8988T (cell line): ENCODE measurements around the gene TCIRG1.

Experiments used
- DNase-seq: peaks from one replicate; pipeline ENCODE4 v3.0.0; 2011

TCIRG1 gene

GRCh38 chr11:68038226-68038717, 553 bp upstream of the TCIRG1 start:
- DNase-seq, result no peak

GRCh38 chr11:68039526-68040086, 781 bp downstream of the TCIRG1 start:
- DNase-seq, result peak; percentile 75

DNA sequence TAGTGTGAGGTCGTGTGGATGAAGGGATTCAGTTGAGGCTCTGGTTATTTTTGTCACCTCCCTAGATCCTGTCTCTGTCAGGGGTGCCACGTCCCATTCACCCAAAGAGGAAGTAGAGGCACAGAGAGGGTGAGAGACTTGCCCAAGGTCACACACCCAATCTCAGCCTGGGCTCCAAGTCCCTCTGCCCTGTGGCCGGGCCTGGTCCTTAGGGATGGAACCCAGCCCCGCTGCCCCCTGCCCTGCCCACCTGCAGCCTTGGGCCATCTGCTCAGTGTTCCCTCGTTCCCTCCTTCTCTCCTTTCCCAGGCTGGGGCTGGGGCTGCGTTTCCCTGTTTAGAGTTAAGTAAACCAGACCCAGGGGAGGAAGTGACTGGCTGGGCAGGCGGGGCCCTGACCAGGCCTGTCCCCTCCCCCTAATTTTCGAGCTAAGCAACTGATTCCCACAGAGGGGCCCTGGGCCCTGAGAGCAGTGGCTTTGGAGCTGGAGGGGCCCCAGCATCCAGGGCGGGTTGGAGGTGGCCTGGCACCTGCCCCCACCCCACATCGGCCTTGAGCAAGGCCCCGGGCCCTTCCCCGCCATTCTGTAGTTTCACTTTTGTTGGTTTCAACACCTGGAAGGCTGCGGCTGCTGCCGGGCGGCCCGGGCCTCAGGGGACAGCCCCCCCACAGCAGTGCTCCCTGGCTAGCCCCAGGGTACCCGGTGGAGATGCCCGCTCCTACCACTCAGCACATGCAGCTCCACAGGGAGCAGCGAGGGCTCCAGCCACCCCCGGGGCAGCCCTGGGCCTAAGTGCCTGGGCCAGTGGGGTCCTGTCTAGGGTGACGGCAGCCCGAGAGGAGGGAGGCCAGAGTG, 1.5 kb downstream of the TCIRG1 start:
- peak; percentile 95 for DNase-seq

DNA sequence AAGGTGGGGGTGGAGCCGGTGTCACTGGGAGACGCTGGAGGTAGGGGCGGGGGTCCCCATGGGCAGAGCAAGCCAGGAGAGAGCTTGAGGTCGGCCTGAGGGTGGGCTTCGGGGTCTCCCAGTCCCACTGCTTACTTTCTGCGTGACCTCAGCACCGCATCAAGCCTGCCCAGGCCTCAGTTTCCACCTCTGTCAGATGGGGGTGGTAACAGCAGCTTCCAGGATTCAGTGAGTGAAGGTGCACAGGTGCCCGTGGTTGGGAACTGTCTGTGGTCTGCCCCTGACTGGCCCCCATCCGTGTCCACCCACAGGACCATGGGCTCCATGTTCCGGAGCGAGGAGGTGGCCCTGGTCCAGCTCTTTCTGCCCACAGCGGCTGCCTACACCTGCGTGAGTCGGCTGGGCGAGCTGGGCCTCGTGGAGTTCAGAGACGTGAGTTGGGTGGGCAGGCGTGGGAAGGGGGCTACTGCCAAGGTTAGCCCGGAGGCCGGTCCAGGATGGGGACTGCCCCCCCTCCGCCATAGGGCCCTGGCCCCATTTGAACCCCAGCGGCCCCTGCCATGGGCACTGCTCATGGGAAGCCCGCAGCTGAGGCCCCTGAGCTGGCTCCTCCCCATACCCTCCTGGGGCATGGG, 2.2 kb downstream of the TCIRG1 start:
- DNase-seq, result peak; percentile 58

- no peak for DNase-seq
These were observed 2.9 kb downstream of the TCIRG1 start for GRCh38 chr11:68041617-68042218.

GRCh38 chr11:68042219-68043028, 3.6 kb downstream of the TCIRG1 start:
- DNase-seq, result no peak

DNA sequence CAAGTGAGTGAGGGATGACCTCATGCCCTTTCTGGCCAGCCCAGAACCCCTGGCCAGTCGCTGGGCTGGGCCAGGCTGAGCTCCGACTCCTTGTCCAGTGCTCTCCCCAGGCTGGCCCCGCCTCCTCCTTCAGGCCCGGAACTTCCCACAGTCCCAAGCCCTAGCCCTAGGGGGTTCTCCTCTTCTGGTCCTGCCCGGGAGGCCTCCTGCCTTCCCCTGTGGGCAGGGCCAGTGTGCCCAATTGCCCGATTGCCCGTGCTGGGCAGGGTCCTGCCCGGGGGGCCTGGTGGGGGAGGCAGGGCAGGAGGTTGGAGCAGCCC, 4.2 kb downstream of the TCIRG1 start:
- DNase-seq, result no peak

- peak; percentile 36 for DNase-seq
These were observed 4.7 kb downstream of the TCIRG1 start for GRCh38 chr11:68043349-68044144.

DNA sequence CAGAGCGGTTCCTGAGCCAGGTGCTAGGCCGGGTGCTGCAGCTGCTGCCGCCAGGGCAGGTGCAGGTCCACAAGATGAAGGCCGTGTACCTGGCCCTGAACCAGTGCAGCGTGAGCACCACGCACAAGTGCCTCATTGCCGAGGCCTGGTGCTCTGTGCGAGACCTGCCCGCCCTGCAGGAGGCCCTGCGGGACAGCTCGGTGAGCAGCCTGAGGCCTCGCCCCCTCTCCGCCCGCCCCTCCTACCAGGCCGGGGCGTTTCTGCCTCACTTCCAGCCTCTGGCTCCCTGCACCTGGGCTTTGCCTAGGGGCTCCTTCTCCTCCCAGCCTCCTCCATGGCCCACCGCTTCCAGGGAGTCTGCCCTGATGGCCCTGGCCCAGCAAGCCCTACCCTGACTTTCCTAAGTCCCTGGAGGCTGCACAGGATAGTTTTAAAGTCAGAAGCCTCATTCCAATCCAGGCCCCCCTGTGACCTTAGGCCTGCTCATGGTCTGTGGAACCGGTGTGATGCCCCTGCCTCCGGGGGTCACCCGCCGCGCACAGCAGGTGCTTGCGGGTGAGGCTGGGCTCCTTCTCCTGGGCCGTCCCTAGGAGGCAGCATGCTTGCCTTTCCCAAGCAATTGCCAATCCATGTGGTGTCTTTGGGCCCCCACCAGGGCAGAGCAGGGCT, 5.5 kb downstream of the TCIRG1 start:
- DNase-seq, result peak; percentile 67

DNA sequence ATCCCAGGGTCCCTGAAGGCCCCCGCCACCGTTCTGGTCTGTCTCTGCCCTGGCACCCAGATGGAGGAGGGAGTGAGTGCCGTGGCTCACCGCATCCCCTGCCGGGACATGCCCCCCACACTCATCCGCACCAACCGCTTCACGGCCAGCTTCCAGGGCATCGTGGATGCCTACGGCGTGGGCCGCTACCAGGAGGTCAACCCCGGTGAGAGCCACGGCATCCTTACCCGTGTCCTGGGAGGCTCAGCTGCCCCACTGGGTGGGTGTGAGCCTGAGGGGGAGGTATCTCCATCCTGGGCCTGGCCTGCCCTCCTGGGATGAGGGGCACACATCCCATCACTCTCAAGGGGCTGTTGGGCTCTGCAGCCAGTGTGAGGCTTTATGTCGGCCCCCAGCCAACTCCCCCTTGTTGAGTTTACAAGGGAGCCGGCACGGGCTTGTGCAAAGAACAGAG, 6.1 kb downstream of the TCIRG1 start:
- DNase-seq, result no peak

GRCh38 chr11:68047437-68048290, 8.8 kb downstream of the TCIRG1 start:
- DNase-seq, result no peak

DNA sequence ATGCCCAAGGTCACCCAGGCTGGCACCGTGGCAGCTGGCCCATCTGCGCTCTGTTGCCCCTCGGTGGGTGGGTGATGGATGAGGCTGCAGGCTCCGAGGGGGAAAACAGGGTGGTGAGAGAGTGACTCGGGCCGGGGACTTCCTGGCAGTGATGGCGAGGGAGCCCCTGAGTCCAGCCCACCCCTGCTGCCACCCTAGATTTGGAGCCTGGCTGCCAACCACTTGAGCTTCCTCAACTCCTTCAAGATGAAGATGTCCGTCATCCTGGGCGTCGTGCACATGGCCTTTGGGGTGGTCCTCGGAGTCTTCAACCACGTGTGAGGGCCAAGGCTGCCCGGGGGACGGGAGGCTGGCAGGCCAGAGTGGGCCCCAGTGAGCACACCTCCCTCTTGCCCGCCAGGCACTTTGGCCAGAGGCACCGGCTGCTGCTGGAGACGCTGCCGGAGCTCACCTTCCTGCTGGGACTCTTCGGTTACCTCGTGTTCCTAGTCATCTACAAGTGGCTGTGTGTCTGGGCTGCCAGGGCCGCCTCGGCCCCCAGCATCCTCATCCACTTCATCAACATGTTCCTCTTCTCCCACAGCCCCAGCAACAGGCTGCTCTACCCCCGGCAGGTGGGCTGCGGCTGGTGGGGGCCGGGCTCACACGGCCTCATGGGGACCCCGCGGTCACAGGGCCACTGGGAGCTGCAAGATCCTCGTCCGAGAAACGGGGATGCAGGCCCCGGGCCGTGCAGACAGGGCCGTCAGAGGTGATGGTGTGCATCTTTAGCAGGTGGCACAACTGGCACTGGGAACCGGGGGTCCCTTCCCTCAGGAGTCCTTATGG, 10.1 kb downstream of the TCIRG1 start:
- DNase-seq, result no peak

- peak; percentile 45 for DNase-seq
These were observed 10.9 kb downstream of the TCIRG1 start for GRCh38 chr11:68049509-68050370.

GRCh38 chr11:68050371-68050841, 11.6 kb downstream of the TCIRG1 start:
- no peak for DNase-seq

DNA sequence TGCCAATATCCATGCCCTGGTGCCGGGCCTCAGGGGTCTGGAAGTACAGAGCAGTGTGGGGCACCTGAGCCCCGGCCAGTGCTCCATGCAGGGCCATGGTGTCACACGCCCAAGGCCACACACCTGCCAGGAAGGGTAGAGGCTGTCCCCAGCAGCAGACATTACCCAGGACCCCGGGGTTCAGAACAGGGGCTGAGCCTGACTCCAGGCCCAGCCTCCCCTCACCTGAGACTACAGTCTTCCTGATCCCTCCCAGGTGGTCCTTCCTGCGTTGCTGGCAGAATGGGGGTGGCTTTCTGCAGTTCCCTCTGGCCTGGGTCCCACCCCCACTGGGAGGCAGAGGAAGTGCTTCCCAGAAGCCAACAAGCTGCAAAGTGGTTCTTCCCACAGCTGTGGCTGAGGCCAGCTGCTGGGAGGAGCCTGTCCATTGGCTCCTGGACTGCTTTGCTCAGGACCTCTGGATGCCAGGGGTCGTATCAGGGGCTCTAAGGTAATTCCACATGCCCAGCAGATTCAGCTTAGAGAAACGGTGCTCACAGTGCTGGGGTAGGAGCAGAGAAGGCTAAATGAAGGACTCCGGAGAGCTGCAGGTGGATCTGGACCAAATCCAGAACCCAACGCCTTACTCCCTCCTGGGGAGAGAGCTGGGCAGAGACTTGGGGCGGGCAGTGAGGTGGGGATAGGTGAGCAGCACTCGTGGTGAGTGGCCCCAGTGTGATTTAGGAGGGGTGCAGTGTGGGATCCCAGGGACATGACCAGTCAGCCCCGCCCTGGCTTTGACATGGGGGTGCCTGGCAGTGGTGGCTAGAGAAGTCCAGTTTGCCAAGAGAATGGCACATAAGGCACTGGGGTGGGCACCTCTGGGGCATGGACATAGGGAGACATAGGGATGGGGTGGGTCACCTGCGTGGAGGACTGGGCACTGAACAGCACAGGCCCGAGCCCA, 12.6 kb downstream of the TCIRG1 start:
- peak; percentile 56 for DNase-seq

- peak; percentile 28 for DNase-seq
These were observed 13.5 kb downstream of the TCIRG1 start for GRCh38 chr11:68052137-68052873.
